IMR-90 (cell line): ENCODE data around the gene TCF7L2. TPM values are rescaled to one million over a fixed set of nuclear protein-coding genes. Genes with fewer than 3 reads are reported as not detected.

Experiments used
- ATAC-seq: fragments of 200-7000 bp; cut with Tn5 transposase; 2 replicates; pipeline ENCODE4 v1.9.1; 2020; ENCODE audit warnings: low read depth, mild to moderate bottlenecking, moderate library complexity
- BruUV-seq: library from RNA; stranded (reverse); fragments of 400-500 nt; replicated peaks from 2 replicates; lab custom pipeline; 2021; lab: Mats Ljungman, UMichigan
- CTCF ChIA-PET: fragments of 300-600 bp; formaldehyde crosslinking; extraction: SDS; loops from one replicate; lab custom pipeline; 2021; ENCODE audit warnings: antibody characterized with exemption; lab: Yijun Ruan, JAX
- POLR2A ChIA-PET: fragments of 300-600 bp; sonication (Branson Sonifier 250); formaldehyde crosslinking; loops from one replicate; lab custom pipeline; 2022; ENCODE audit warnings: antibody characterized with exemption; ENCODE audit not compliant: unreplicated experiment; lab: Charles Lee
- DNase-seq: peaks from one replicate; pipeline ENCODE4 v3.0.0; 2013
- H2AFZ ChIP-seq: replicated peaks from 2 replicates; pipeline ENCODE3; 2013; ENCODE audit warnings: low read length, mild to moderate bottlenecking; ENCODE audit not compliant: poor library complexity
- H2AK5ac ChIP-seq: 2 replicates; pipeline ENCODE4 v1.6.1; 2013; ENCODE audit warnings: low read depth, low read length, inconsistent platforms
- H2AK9ac ChIP-seq: replicated peaks from 2 replicates; pipeline ENCODE3; 2013; ENCODE audit warnings: mild to moderate bottlenecking, low read depth, low read length, moderate library complexity; ENCODE audit not compliant: poor library complexity
- H2BK120ac ChIP-seq: 2 replicates; pipeline ENCODE4 v1.6.1; 2013; ENCODE audit warnings: low read depth, low read length, inconsistent platforms
- H2BK15ac ChIP-seq: 3 replicates; pipeline ENCODE4 v1.6.1; 2013; ENCODE audit warnings: low read depth, low read length, inconsistent platforms
- H2BK20ac ChIP-seq: 2 replicates; pipeline ENCODE4 v1.6.1; 2013; ENCODE audit warnings: low read depth, mild to moderate bottlenecking, inconsistent platforms, low read length, moderate library complexity
- H2BK5ac ChIP-seq: 2 replicates; pipeline ENCODE4 v1.6.1; 2013; ENCODE audit warnings: mild to moderate bottlenecking, low read depth, low read length, inconsistent platforms; ENCODE audit not compliant: poor library complexity, severe bottlenecking
- H3K14ac ChIP-seq: replicated peaks from 2 replicates; pipeline ENCODE4 v1.6.1; 2013; ENCODE audit warnings: low read depth, low read length, inconsistent platforms
- H3K18ac ChIP-seq: 2 replicates; pipeline ENCODE4 v1.6.1; 2013; ENCODE audit warnings: low read depth, low read length, control low read depth
- H3K23ac ChIP-seq: 2 replicates; pipeline ENCODE4 v1.6.1; 2013; ENCODE audit warnings: low read depth, low read length, inconsistent platforms
- H3K27ac ChIP-seq: 2 replicates; pipeline ENCODE4 v1.5.1; 2013; ENCODE audit warnings: mild to moderate bottlenecking, control low read depth, low read length; ENCODE audit not compliant: insufficient read depth
- H3K27me3 ChIP-seq: 2 replicates; pipeline ENCODE4 v1.6.1; 2013; ENCODE audit warnings: low read length; ENCODE audit not compliant: control insufficient read depth, insufficient read depth
- H3K36me3 ChIP-seq: 2 replicates; pipeline ENCODE4 v1.6.1; 2013; ENCODE audit warnings: low read length, mixed read lengths; ENCODE audit not compliant: control insufficient read depth, insufficient read depth
- H3K4ac ChIP-seq: 2 replicates; pipeline ENCODE4 v1.6.1; 2013; ENCODE audit warnings: low read depth, low read length, inconsistent platforms
- H3K4me1 ChIP-seq: 2 replicates; pipeline ENCODE4 v1.6.1; 2013; ENCODE audit warnings: low read length, mixed read lengths; ENCODE audit not compliant: control insufficient read depth, insufficient read depth
- H3K4me2 ChIP-seq: 2 replicates; pipeline ENCODE4 v1.6.1; 2013; ENCODE audit warnings: low read depth, mild to moderate bottlenecking, control low read depth, low read length, moderate library complexity
- H3K4me3 ChIP-seq: 2 replicates; pipeline ENCODE4 v1.5.1; 2013; ENCODE audit warnings: low read depth, mild to moderate bottlenecking, control low read depth, low read length, moderate library complexity; ENCODE audit not compliant: insufficient read depth
- H3K56ac ChIP-seq: 2 replicates; pipeline ENCODE4 v1.6.1; 2013; ENCODE audit warnings: low read length, inconsistent platforms; ENCODE audit not compliant: insufficient read depth; ENCODE audit errors: extremely low read depth
- H3K79me1 ChIP-seq, 2 experiments: 2 replicates each; pipeline ENCODE4 v1.6.1; 2013; ENCODE audit warnings: low read length in 2 of 2, inconsistent platforms in 1 of 2, low read depth in 1 of 2
- H3K9ac ChIP-seq: 2 replicates; pipeline ENCODE4 v1.6.1; 2013; ENCODE audit warnings: low read depth, low read length, control low read depth
- H3K9me1 ChIP-seq: 2 replicates; pipeline ENCODE4 v1.6.1; 2013; ENCODE audit warnings: low read length, inconsistent platforms; ENCODE audit not compliant: insufficient read depth
- H3K9me3 ChIP-seq: 2 replicates; pipeline ENCODE4 v1.6.1; 2013; ENCODE audit warnings: low read length; ENCODE audit not compliant: control insufficient read depth, insufficient read depth
- H4K20me1 ChIP-seq: 2 replicates; pipeline ENCODE4 v1.6.1; 2013; ENCODE audit warnings: low read length, inconsistent platforms; ENCODE audit not compliant: insufficient read depth
- H4K5ac ChIP-seq: 2 replicates; pipeline ENCODE4 v1.6.1; 2013; ENCODE audit warnings: mild to moderate bottlenecking, low read depth, low read length, control low read depth
- H4K8ac ChIP-seq, 2 experiments: 2 replicates each; pipeline ENCODE4 v1.6.1; 2013; ENCODE audit warnings: low read depth in 2 of 2, low read length in 2 of 2, control low read depth in 1 of 2, inconsistent platforms in 1 of 2
- H4K91ac ChIP-seq: 2 replicates; pipeline ENCODE4 v1.6.1; 2013; ENCODE audit warnings: low read depth, low read length, inconsistent platforms; ENCODE audit not compliant: insufficient read depth
- BHLHE40 ChIP-seq: fragments of 150-350 bp; IDR thresholded peaks from 2 replicates; pipeline ENCODE4 v1.6.1; 2016; ENCODE audit warnings: mild to moderate bottlenecking, low read depth, low read length
- CEBPB ChIP-seq: IDR thresholded peaks from 2 replicates; pipeline ENCODE4 v1.6.1; 2012; ENCODE audit warnings: low read depth, low read length, improper control_type of control experiment
- CHD1 ChIP-seq: IDR thresholded peaks from 2 replicates; pipeline ENCODE4 v1.6.1; 2012; ENCODE audit warnings: low read depth, low read length, improper control_type of control experiment
- CTCF ChIP-seq: conservative IDR thresholded peaks from 2 replicates; pipeline ENCODE4 v1.5.1; 2012; ENCODE audit warnings: mild to moderate bottlenecking, low read depth, low read length, improper control_type of control experiment
- FOS ChIP-seq: fragments of 150-350 bp; IDR thresholded peaks from 2 replicates; pipeline ENCODE4 v1.6.1; 2016; ENCODE audit warnings: low read depth, low read length
- MAFK ChIP-seq: IDR thresholded peaks from 2 replicates; pipeline ENCODE4 v1.6.1; 2012; ENCODE audit warnings: low read depth, low read length, improper control_type of control experiment
- MAZ ChIP-seq: IDR thresholded peaks from 2 replicates; pipeline ENCODE4 v1.6.1; 2012; ENCODE audit warnings: low read depth, mild to moderate bottlenecking, low read length, improper control_type of control experiment, moderate library complexity, borderline replicate concordance
- MXI1 ChIP-seq: IDR thresholded peaks from 2 replicates; pipeline ENCODE4 v1.6.1; 2012; ENCODE audit warnings: low read depth, mild to moderate bottlenecking, low read length, moderate library complexity, borderline replicate concordance
- NFE2L2 ChIP-seq: fragments of 150-350 bp; IDR thresholded peaks from 2 replicates; pipeline ENCODE4 v1.6.1; 2016; ENCODE audit warnings: low read depth, mild to moderate bottlenecking, low read length
- RAD21 ChIP-seq: IDR thresholded peaks from 2 replicates; pipeline ENCODE4 v1.6.1; 2012; ENCODE audit warnings: low read length, improper control_type of control experiment
- RCOR1 ChIP-seq: IDR thresholded peaks from 2 replicates; pipeline ENCODE4 v1.6.1; 2012; ENCODE audit warnings: mild to moderate bottlenecking, low read length, improper control_type of control experiment; ENCODE audit not compliant: insufficient replicate concordance
- RFX5 ChIP-seq: IDR thresholded peaks from 2 replicates; pipeline ENCODE4 v1.8.0; 2012; ENCODE audit warnings: low read depth, mild to moderate bottlenecking, low read length, moderate library complexity
- SMC3 ChIP-seq: fragments of 150-350 bp; IDR thresholded peaks from 2 replicates; pipeline ENCODE4 v1.6.1; 2016; ENCODE audit warnings: low read depth, mild to moderate bottlenecking, antibody characterized with exemption, low read length, moderate library complexity
- USF2 ChIP-seq: fragments of 150-350 bp; IDR thresholded peaks from 2 replicates; pipeline ENCODE4 v1.6.1; 2017; ENCODE audit warnings: mild to moderate bottlenecking, antibody characterized with exemption, low read length, low read depth
- WGBS, 2 experiments: methylation state at CpG; one replicate each; pipeline versions ENCODE4 v1.1.5 to v1.1.7; 2013; ENCODE audit warnings: missing lambda C conversion rate in 2 of 2; ENCODE audit not compliant: insufficient read length in 1 of 2; ENCODE audit errors: extremely low coverage in 2 of 2; 5-methylcytosine and 5-hydroxymethylcytosine counted together
- dilution Hi-C: fragments of 300-500 bp; cut with HindIII; formaldehyde crosslinking; loops from one replicate; pipeline ENCODE4 v1.14.3; 2018; ENCODE audit warnings: low sequenced_read_pairs; ENCODE audit not compliant: unreplicated experiment
- in situ Hi-C: fragments of 300-500 bp; cut with MboI; formaldehyde crosslinking; loops from 3 replicates; pipeline ENCODE4 v1.14.3; 2019; ENCODE audit warnings: low sequenced_read_pairs, inconsistent platforms, mixed read lengths
- intact Hi-C: fragments of 100-400 bp; cut with micrococcal nuclease; formaldehyde crosslinking; loops from 2 replicates; pipeline ENCODE4 v1.10.0; 2022
- polyA plus RNA-seq, 3 experiments: library from polyadenylated mRNA; depleted of rRNA; stranded (reverse); fragments of >200 nt; gene quantifications; 2 replicates each; pipeline ENCODE4 v1.2.3, GENCODE V29; 2012; ENCODE audit warnings: low replicate concordance in 1 of 3
- total RNA-seq: library from RNA; depleted of rRNA; stranded (reverse); fragments of >200 nt; gene quantifications from 2 replicates; pipeline ENCODE4 v1.2.3, GENCODE V29; 2012

The TCF7L2 gene
- total and polyA plus RNA-seq, 2 of the 4 experiments (the other 2 are of a cell fraction): 1.3 to 12.2 TPM

- Histone ChIP-seq H4K20me1 (no peaks in the 10 kb centered on the region), H2BK15ac (no peak overlapping the region), H3K4ac (peak overlapping the region; percentile 27), H4K8ac (peak overlapping the region in 1 of 2 experiments; percentile 38; a peak in 2 of 4 replicates), H3K27me3 (no peaks in the 10 kb centered on the region), H4K5ac (peak overlapping the region; percentile 17; the same call in 1 of the 2 replicates), H3K9me1 (peaks cover 19% of the 10 kb centered on the region), H3K36me3 (peaks cover 3% of the 10 kb centered on the region), H3K4me1 (peaks cover 11% of the 10 kb centered on the region), H3K9me3 (no peaks in the 10 kb centered on the region), H2BK20ac (0 out of 2 replicates have a peak overlapping the region, but pooled peaks have one; percentile 16), H3K18ac (no peak overlapping the region; the same call in 1 of the 2 replicates), H4K91ac (peak overlapping the region; percentile 39; the same call in 1 of the 2 replicates), H3K4me2 (peak overlapping the region; percentile 33), H3K4me3 (no peak overlapping the region), H3K56ac (peak overlapping the region; percentile 5; the same call in 1 of the 2 replicates), H2AK5ac (peak overlapping the region; percentile 40; the same call in 1 of the 2 replicates), H2AK9ac (no peak overlapping the region), H2AFZ (peak overlapping the region; percentile 44), H2BK5ac (peak overlapping the region; percentile 47), H3K27ac (peak overlapping the region; percentile 67), H3K79me1 (peaks cover 18 to 44% of the 10 kb centered on the region in 2 experiments), H3K23ac (no peak overlapping the region), H3K14ac (no peak overlapping the region), H2BK120ac (peak overlapping the region; percentile 55), H3K9ac (no peak overlapping the region)
- peak; percentile 97 for DNase-seq
- no TSS peak for BruUV-seq
- ChIA-PET CTCF (interaction anchor here (0.6 kb wide), 2 partner anchors 9 to 48 kb away, joined by 3 to 5 read pairs; no protein-coding TSS in a partner anchor), POLR2A (no interaction called here)
- in situ Hi-C loops (no loop called here), dilution Hi-C loops (no loop called here), intact Hi-C loops (loop anchor here (2.0 kb wide), 2 partner anchors 13 to 15 kb away; no protein-coding TSS in a partner anchor)
- peak; percentile 90 for ATAC-seq
- WGBS, 2 experiments: 9% methylated on average over 13 of the region's 23 CpGs; no CpG with 5 or more reads in 1 of the 2 experiments
- TF ChIP-seq RAD21: no peak; the same call in 1 of the 2 replicates
- TF ChIP-seq CEBPB: no peak
- peak; percentile 75 for TF ChIP-seq RCOR1
- no peak for TF ChIP-seq CHD1
- TF ChIP-seq USF2: no peak
- peak; percentile 92 for TF ChIP-seq MXI1
- peak; percentile 71 for TF ChIP-seq FOS
- TF ChIP-seq RFX5: no peak
- peak; percentile 93 for TF ChIP-seq BHLHE40
- TF ChIP-seq MAFK: peak; percentile 44; the same call in 1 of the 2 replicates
- 0 out of 2 replicates have a peak, but pooled peaks have one; percentile 5 for TF ChIP-seq SMC3
- TF ChIP-seq MAZ: peak; percentile 20; the same call in 1 of the 2 replicates
- TF ChIP-seq CTCF: no peak
- 0 out of 2 replicates have a peak, but pooled peaks have one; percentile 29 for TF ChIP-seq NFE2L2
Measured at GRCh38 chr10:113073549-113074189, 123.6 kb downstream of the TCF7L2 start.
